Endothelial cell of umbilical vein (primary cell): ENCODE data around the gene KCNJ4. TPM values are rescaled to one million over a fixed set of nuclear protein-coding genes. Genes with fewer than 3 reads are reported as not detected.

ENCODE experiments used
- BruUV-seq: library from RNA; stranded (reverse); fragments of 400-500 nt; replicated peaks from 2 replicates; lab custom pipeline; 2021; lab: Mats Ljungman, UMichigan
- CTCF ChIA-PET: fragments of 300-600, 350-600 bp; sonication (Branson Sonifier 250); formaldehyde crosslinking; loops from one replicate; lab custom pipeline; 2021; ENCODE audit warnings: antibody characterized with exemption, inconsistent platforms; lab: Charles Lee
- POLR2A ChIA-PET: fragments of 300-600, 350-600 bp; sonication (Branson Sonifier 250); formaldehyde crosslinking; loops from one replicate; lab custom pipeline; 2021; ENCODE audit warnings: antibody characterized with exemption, inconsistent platforms; lab: Charles Lee
- DNase-seq: peaks from one replicate; pipeline ENCODE4 v3.0.0-alpha.2; 2011; ENCODE audit warnings: low read depth, low spot score
- FAIRE-seq: peaks from 2 replicates; lab custom pipeline; 2011; peaks lifted over from hg19 to GRCh38; lab: Jason Lieb, UNC
- H2AFZ ChIP-seq: 2 replicates; pipeline ENCODE4 v1.6.0; 2012; ENCODE audit warnings: low read depth, low read length, control low read depth, inconsistent platforms
- H3K27ac ChIP-seq: 2 replicates; pipeline ENCODE4 v1.5.1; 2011; ENCODE audit warnings: low read depth, mild to moderate bottlenecking, control low read depth, low read length, moderate library complexity; ENCODE audit not compliant: insufficient read depth
- H3K27me3 ChIP-seq, 2 experiments: 2 replicates each; pipeline versions ENCODE4 v1.6.0 to v1.6.1; 2011; ENCODE audit warnings: low read length in 2 of 2, mixed read lengths in 1 of 2; ENCODE audit not compliant: control insufficient read depth in 2 of 2, insufficient read depth in 2 of 2
- H3K36me3 ChIP-seq, 2 experiments: 2 replicates in 1 of 2; 3 replicates in 1 of 2; pipeline ENCODE4 v1.5.1; 2011; ENCODE audit warnings: low read length in 2 of 2, mild to moderate bottlenecking in 1 of 2, moderate library complexity in 1 of 2; ENCODE audit not compliant: control insufficient read depth in 2 of 2, insufficient read depth in 2 of 2; ENCODE audit errors: extremely low read depth in 1 of 2
- H3K4me1 ChIP-seq: 3 replicates; pipeline ENCODE4 v1.5.1; 2011; ENCODE audit warnings: mild to moderate bottlenecking, low read length; ENCODE audit not compliant: control insufficient read depth, insufficient read depth; ENCODE audit errors: extremely low read depth
- H3K4me2 ChIP-seq: 2 replicates; pipeline ENCODE4 v1.6.1; 2011; ENCODE audit warnings: low read length, control low read depth, mixed read lengths; ENCODE audit not compliant: insufficient read depth
- H3K4me3 ChIP-seq, 3 experiments: fragments of 200-600 bp in 1 of 3; sonication (generic), shearing (Covaris generic) in 1 of 3; replicated peaks in 1 of 3; 2 replicates each; pipeline ENCODE4 v1.5.1; 2011 to 2016; ENCODE audit warnings: control low read depth in 3 of 3, low read length in 3 of 3, mild to moderate bottlenecking in 2 of 3, inconsistent platforms in 1 of 3, low read depth in 1 of 3, moderate library complexity in 1 of 3; ENCODE audit not compliant: insufficient read depth in 1 of 3
- H3K79me2 ChIP-seq: 2 replicates; pipeline ENCODE4 v1.6.0; 2012; ENCODE audit warnings: low read length, inconsistent platforms; ENCODE audit not compliant: control insufficient read depth, insufficient read depth
- H3K9ac ChIP-seq: replicated peaks from 2 replicates; pipeline ENCODE3; 2011; ENCODE audit warnings: low read length, control low read depth; ENCODE audit not compliant: insufficient read depth; ENCODE audit errors: extremely low read depth
- H3K9me1 ChIP-seq: replicated peaks from 3 replicates; pipeline ENCODE4 v1.6.0; 2011; ENCODE audit warnings: mild to moderate bottlenecking, low read length; ENCODE audit not compliant: control insufficient read depth, insufficient read depth; ENCODE audit errors: extremely low read depth
- H3K9me3 ChIP-seq: replicated peaks from 2 replicates; pipeline ENCODE4 v1.5.1; 2012; ENCODE audit warnings: low read length, inconsistent platforms; ENCODE audit not compliant: control insufficient read depth, insufficient read depth
- H4K20me1 ChIP-seq: replicated peaks from 2 replicates; pipeline ENCODE3; 2011; ENCODE audit warnings: mild to moderate bottlenecking, low read length; ENCODE audit not compliant: control insufficient read depth, insufficient read depth; ENCODE audit errors: extremely low read depth
- CTCF ChIP-seq, 2 donors: IDR thresholded peaks; 1 replicate in 1 of 2; 2 replicates in 1 of 2; pipeline ENCODE4 v1.5.1; 2011; ENCODE audit warnings: low read length in 2 of 2, mild to moderate bottlenecking in 2 of 2, moderate library complexity in 2 of 2, control low read depth in 1 of 2, inconsistent platforms in 1 of 2, low read depth in 1 of 2; ENCODE audit not compliant: insufficient read depth in 1 of 2; ENCODE audit errors: extremely low read depth in 1 of 2
- EZH2 ChIP-seq: IDR thresholded peaks from 2 replicates; pipeline ENCODE4 v1.6.1; 2012; ENCODE audit warnings: borderline replicate concordance, low read depth, mild to moderate bottlenecking, moderate library complexity, low read length, inconsistent platforms; ENCODE audit not compliant: severe bottlenecking
- FOS ChIP-seq: IDR thresholded peaks from 2 replicates; pipeline ENCODE4 v1.6.1; 2011; ENCODE audit warnings: mild to moderate bottlenecking, low read length, moderate library complexity, borderline replicate concordance; ENCODE audit not compliant: insufficient read depth
- GATA2 ChIP-seq: IDR thresholded peaks from 2 replicates; pipeline ENCODE4 v1.7.0; 2011; ENCODE audit warnings: low read depth, mild to moderate bottlenecking, moderate library complexity, mixed read lengths, low read length; ENCODE audit not compliant: insufficient read length, insufficient read depth
- JUN ChIP-seq: IDR thresholded peaks from 2 replicates; pipeline ENCODE4 v1.6.1; 2011; ENCODE audit warnings: borderline replicate concordance, low read depth; ENCODE audit not compliant: insufficient read length, insufficient read depth
- MAX ChIP-seq: IDR thresholded peaks from 2 replicates; pipeline ENCODE4 v1.6.1; 2011; ENCODE audit not compliant: insufficient read depth, insufficient read length
- MYC ChIP-seq: IDR thresholded peaks from one replicate; pipeline ENCODE4 v1.6.1; 2011; ENCODE audit warnings: mild to moderate bottlenecking, low read depth, low read length
- POLR2A ChIP-seq: IDR thresholded peaks from 2 replicates; pipeline ENCODE4 v1.6.1; 2012; ENCODE audit warnings: low read depth, mild to moderate bottlenecking, control low read depth, low read length
- POLR2AphosphoS5 ChIP-seq: IDR thresholded peaks from 2 replicates; pipeline ENCODE4 v1.6.1; 2012; ENCODE audit warnings: low read depth, mild to moderate bottlenecking, control low read depth, low read length, moderate library complexity; ENCODE audit not compliant: insufficient read depth
- dilution Hi-C: fragments of 300-500 bp; cut with MboI; formaldehyde crosslinking; loops from one replicate; pipeline ENCODE4 v1.15.0; 2019; ENCODE audit warnings: low sequenced_read_pairs; ENCODE audit not compliant: extremely low pct_ligation_motif_present
- intact Hi-C: fragments of 100-400 bp; cut with micrococcal nuclease; formaldehyde crosslinking; loops from one replicate; pipeline ENCODE4 v1.10.0; 2022
- polyA plus RNA-seq, 4 experiments: library from polyadenylated mRNA; depleted of rRNA in 3 of 4; stranded (reverse) in 3 of 4; unstranded in 1 of 4; fragments of >200 nt; gene quantifications; 2 replicates each; pipeline versions ENCODE4 v1.2.1 to v1.2.3, GENCODE V29; 2011 to 2012; ENCODE audit warnings: missing spikeins in 1 of 4
- total RNA-seq: library from RNA; stranded (reverse); gene quantifications from 2 replicates; pipeline ENCODE4 v1.2.3, GENCODE V29; 2021

The KCNJ4 gene
- total and polyA plus RNA-seq, 2 donors (not counting 3 experiments of a cell fraction or from before 2014, with no cell fraction given): not detected

DNA sequence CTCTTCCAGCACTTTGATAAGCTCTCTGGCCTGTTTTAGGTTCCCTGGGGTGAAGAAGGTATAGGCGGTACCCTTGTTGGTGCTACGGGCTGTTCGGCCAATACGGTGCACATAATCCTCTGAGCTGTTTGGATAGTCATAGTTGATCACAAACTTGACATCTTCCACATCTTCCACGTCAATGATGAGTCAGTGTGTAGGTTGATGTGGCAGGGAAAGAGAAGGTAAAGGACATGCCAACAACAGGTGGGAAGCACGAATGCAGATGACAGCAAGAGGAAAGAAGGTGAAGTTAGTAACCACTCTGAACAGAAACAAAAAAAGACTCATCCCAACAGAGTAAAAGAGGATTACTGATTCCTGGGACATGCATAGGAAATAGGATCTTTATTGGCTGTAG, 32.9 kb upstream of the KCNJ4 start:
- Histone ChIP-seq H3K27me3 (no peaks in the 10 kb centered on the region), H3K9me1 (no peaks in the 10 kb centered on the region), H2AFZ (no peak overlapping the region), H3K79me2 (peaks cover 30% of the 10 kb centered on the region), H3K9me3 (no peaks in the 10 kb centered on the region), H3K4me2 (no peak overlapping the region), H3K4me1 (no peaks in the 10 kb centered on the region), H4K20me1 (peaks cover 6% of the 10 kb centered on the region), H3K9ac (no peak overlapping the region), H3K4me3 (no peak overlapping the region), H3K27ac (no peak overlapping the region), H3K36me3 (peaks cover 57 to 80% of the 10 kb centered on the region in 2 experiments)
- dilution Hi-C loops: no loop called here
- TF ChIP-seq GATA2 (no peak), JUN (no peak), CTCF (IDR thresholded peaks at IDR 0.05; ENCODE audit: extremely low read depth in 1 of 2, insufficient read depth in 1 of 2, low read depth in 1 of 2, low read length in 2 of 2) (no peak), MYC (no peak), POLR2AphosphoS5 (no peak), FOS (no peak), POLR2A (no peak), EZH2 (no peak), MAX (no peak)
- DNase-seq (no peak), FAIRE-seq (no peak)
- ChIA-PET CTCF (interaction anchor here (1.0 kb wide), 1 partner anchor 84 kb away, joined by 5 read pairs; no protein-coding TSS in a partner anchor), POLR2A (no interaction called here)
- BruUV-seq: no TSS peak
- intact Hi-C loops: no loop called here
